GM18526 (cell line): ENCODE data around the gene MUC21.

Source experiments
- POLR2A ChIP-seq: IDR thresholded peaks from 3 replicates; pipeline ENCODE4 v1.6.1; 2011; ENCODE audit not compliant: insufficient read length; ENCODE audit errors: extremely low read depth

Gene MUC21

GRCh38 chr6:30960907-30961673 lies 22.4 kb upstream of the MUC21 start:
- no peak for TF ChIP-seq POLR2A

GRCh38 chr6:30962716-30963115 lies 20.8 kb upstream of the MUC21 start:
- TF ChIP-seq POLR2A: no peak

GRCh38 chr6:30963641-30964040 lies 19.9 kb upstream of the MUC21 start:
- no peak for TF ChIP-seq POLR2A

GRCh38 chr6:30964075-30964474 lies 19.4 kb upstream of the MUC21 start:
- no peak for TF ChIP-seq POLR2A

GRCh38 chr6:30965140-30965601 lies 18.3 kb upstream of the MUC21 start:
- no peak for TF ChIP-seq POLR2A

GRCh38 chr6:30966154-30966553 lies 17.4 kb upstream of the MUC21 start:
- TF ChIP-seq POLR2A: no peak

GRCh38 chr6:30970946-30971345 lies 12.6 kb upstream of the MUC21 start:
- no peak for TF ChIP-seq POLR2A

- TF ChIP-seq POLR2A: no peak
Measured at GRCh38 chr6:30972816-30973215, 10.7 kb upstream of the MUC21 start.

GRCh38 chr6:30974490-30975252 lies 8.8 kb upstream of the MUC21 start:
- TF ChIP-seq POLR2A: no peak

- no peak for TF ChIP-seq POLR2A
Measured at GRCh38 chr6:30979141-30979540, 4.4 kb upstream of the MUC21 start.

GRCh38 chr6:30979690-30980089 lies 3.8 kb upstream of the MUC21 start:
- TF ChIP-seq POLR2A: no peak

- TF ChIP-seq POLR2A: no peak
Measured at GRCh38 chr6:30981942-30982772, 1.4 kb upstream of the MUC21 start.

- no peak for TF ChIP-seq POLR2A
Measured at GRCh38 chr6:30985490-30985889, 2.0 kb downstream of the MUC21 start.

GRCh38 chr6:30987304-30987703 lies 3.8 kb downstream of the MUC21 start:
- TF ChIP-seq POLR2A: no peak

- TF ChIP-seq POLR2A: no peak
Measured at GRCh38 chr6:30988209-30988825, 4.8 kb downstream of the MUC21 start.
